HG03378 (cell line): ENCODE results near the gene ADAM33.

ENCODE experiments used
- ATAC-seq: cut with Tn5 transposase; IDR thresholded peaks from one replicate; pipeline ENCODE4 v1.9.1; 2021; ENCODE audit warnings: mild to moderate bottlenecking, moderate library complexity; ENCODE audit not compliant: unreplicated experiment

Gene ADAM33

GRCh38 chr20:3689978-3690377, 8.2 kb upstream of the ADAM33 start:
- no peak for ATAC-seq

GRCh38 chr20:3687655-3688054, 5.8 kb upstream of the ADAM33 start:
- ATAC-seq: no peak

GRCh38 chr20:3686867-3687321, 5.1 kb upstream of the ADAM33 start:
- no peak for ATAC-seq

GRCh38 chr20:3686421-3686820, 4.6 kb upstream of the ADAM33 start:
- ATAC-seq: no peak

GRCh38 chr20:3685341-3685740, 3.5 kb upstream of the ADAM33 start:
- no peak for ATAC-seq

GRCh38 chr20:3681352-3681930, 369 bp downstream of the ADAM33 start:
- ATAC-seq: no peak

- ATAC-seq: no peak
These were observed 984 bp downstream of the ADAM33 start for GRCh38 chr20:3680701-3681351.

- no peak for ATAC-seq
These were observed 1.8 kb downstream of the ADAM33 start for GRCh38 chr20:3679749-3680700.

GRCh38 chr20:3678856-3679720, 2.7 kb downstream of the ADAM33 start:
- ATAC-seq: no peak

- no peak for ATAC-seq
These were observed 3.6 kb downstream of the ADAM33 start for GRCh38 chr20:3678198-3678597.

- ATAC-seq: no peak
These were observed 4.1 kb downstream of the ADAM33 start for GRCh38 chr20:3677733-3678132.

- no peak for ATAC-seq
These were observed 6.6 kb downstream of the ADAM33 start for GRCh38 chr20:3674995-3675900.

GRCh38 chr20:3674447-3674846, 7.4 kb downstream of the ADAM33 start:
- ATAC-seq: no peak

GRCh38 chr20:3673221-3674070, 8.4 kb downstream of the ADAM33 start:
- ATAC-seq: no peak

GRCh38 chr20:3672547-3673171, 9.2 kb downstream of the ADAM33 start:
- no peak for ATAC-seq

- no peak for ATAC-seq
These were observed 9.7 kb downstream of the ADAM33 start for GRCh38 chr20:3671986-3672546.

GRCh38 chr20:3670945-3671344, 10.9 kb downstream of the ADAM33 start:
- no peak for ATAC-seq

GRCh38 chr20:3670511-3670910, 11.3 kb downstream of the ADAM33 start:
- no peak for ATAC-seq
